HG03378 (cell line): Measurements from ENCODE around the gene PIK3R2.

ENCODE experiments used
- ATAC-seq: cut with Tn5 transposase; IDR thresholded peaks from one replicate; pipeline ENCODE4 v1.9.1; 2021; ENCODE audit warnings: mild to moderate bottlenecking, moderate library complexity; ENCODE audit not compliant: unreplicated experiment

Gene PIK3R2

DNA sequence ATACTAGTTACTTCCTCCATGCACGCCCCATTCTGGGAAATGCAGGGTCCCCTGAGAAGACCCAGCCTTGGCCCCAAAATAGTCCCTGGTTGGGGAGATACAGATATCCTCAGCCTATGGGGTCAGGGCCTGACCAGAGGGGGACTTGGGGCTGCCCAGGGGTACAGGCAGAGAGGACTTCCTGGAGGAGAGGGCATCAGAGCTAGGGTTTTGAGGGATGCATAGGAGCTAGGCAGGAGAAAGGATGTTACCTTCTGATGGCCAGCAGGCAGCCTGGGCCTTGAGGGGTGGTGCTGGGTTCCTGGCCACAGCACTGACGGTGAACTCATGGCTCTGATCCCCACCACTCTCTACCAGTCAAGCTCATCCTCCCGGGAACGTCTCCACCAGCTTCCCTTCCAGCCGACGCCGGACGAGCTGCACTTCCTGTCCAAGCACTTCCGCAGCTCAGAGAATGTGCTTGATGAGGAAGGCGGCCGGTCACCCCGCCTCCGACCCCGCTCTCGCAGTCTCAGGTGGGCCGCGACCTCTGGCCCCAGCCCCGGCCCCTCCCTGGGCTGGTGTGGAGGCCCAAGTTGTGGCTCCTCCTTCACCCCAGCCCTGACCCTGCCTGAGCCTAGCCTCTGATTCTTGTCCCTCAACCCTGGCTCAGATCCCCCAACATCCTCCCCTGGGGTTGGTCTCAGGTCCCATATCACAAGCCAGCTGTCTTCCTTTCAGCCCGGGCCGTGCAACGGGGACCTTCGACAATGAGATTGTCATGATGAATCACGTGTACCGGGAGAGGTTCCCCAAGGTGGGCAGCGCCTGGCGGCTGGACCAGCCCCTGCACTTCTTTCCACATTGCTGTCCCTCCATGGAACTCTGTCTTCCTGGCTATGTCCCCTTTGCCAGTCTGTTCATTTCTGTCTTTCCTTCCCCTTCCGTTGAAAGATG lies 29.8 kb upstream of the PIK3R2 start:
- no peak for ATAC-seq

- no peak for ATAC-seq
Measured at GRCh38 chr19:18123819-18124218, 29.1 kb upstream of the PIK3R2 start.

DNA sequence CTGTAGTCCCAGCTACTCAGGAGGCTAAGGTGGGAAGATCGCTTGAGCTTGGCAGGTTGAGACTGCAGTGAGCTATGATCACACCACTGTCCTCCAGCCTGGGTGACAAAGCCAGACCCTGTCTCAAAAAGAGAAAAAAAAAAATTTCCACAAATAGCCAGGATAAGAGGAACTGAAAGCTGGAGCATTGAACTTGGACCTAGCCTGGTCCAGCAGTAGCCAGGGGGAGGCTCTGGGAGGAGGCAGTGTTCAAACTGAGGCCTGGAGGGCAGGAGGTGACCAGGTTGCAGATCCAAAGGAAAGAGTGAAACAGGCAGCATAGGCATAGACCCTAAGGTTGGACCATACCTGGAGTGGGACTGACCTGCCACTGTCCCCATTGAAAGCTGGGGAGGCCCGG lies 26.9 kb upstream of the PIK3R2 start:
- no peak for ATAC-seq

- no peak for ATAC-seq
Measured at GRCh38 chr19:18128044-18128443, 24.9 kb upstream of the PIK3R2 start.

DNA sequence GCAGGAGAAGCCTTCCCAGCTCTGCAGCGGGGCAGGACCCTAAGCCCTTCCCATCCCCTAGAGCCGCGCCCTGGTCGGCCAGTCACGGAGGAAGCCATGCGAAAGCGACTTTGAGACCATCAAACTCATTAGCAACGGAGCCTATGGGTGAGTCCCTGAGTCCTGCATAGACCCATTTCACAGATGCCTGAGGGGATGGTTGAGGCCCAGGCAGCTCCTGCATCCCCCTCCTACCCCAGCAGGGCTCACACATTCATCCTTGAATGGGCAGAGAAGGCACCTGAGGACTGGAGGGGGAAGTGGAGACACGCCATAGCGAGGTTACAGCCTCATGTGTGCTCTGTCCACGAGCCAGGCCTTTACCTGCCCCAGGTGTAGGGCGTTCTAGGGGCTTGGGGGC lies 24.2 kb upstream of the PIK3R2 start:
- ATAC-seq, result no peak

- ATAC-seq, result no peak
Measured at GRCh38 chr19:18130523-18131242, 22.3 kb upstream of the PIK3R2 start.

GRCh38 chr19:18131841-18132596 lies 20.9 kb upstream of the PIK3R2 start:
- no peak for ATAC-seq

GRCh38 chr19:18135712-18136584 lies 17.0 kb upstream of the PIK3R2 start:
- ATAC-seq, result no peak

DNA sequence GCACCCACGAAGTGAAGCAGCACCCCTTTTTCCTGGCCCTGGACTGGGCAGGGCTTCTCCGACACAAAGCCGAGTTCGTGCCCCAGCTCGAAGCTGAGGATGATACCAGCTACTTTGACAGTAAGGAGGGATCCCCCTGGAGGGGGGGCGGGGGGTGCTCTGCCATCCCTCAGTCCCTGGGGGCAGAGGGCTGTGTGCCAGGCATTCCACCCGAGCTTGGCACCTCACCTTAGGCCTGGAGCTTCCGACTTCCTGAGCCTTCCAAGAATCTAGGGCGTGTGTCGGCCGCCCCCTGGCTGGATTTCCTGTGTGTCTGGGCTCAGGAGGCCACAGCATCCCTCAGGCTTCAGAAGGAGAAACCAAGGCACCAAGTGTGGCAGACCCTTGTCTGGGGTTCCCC lies 15.7 kb upstream of the PIK3R2 start:
- no peak for ATAC-seq

DNA sequence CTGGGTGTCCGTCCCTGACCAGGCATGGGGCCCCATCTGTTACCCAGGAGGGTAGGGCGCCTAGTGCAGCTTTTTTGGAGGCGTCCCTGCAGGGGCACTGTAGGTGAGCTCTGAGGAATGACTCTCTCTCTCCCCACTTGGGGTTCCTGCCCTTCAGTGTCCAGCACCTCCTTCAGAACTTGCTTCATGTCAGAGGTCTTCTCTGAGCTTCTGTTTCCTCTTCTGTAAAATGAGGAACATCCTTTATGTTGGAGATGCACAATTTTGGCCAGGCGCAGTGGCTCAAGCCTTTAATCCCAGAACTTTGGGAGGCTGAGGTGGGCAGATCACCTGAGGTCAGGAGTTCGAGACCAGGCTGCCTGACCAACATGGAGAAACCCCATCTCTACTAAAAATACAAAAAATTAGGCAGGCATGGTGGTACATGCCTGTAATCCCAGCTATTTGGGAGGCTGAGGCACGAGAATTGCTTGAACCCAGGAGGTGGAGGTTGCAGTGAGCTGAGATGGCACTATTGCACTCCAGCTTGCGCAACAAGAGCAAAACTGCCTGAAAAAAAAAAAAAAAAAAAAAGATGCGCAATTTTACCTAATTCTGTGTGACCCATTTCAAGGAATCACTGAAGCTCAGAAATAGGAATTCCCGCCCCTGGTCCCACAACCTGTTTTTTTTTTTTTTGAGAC lies 15.2 kb upstream of the PIK3R2 start:
- ATAC-seq, result no peak

DNA sequence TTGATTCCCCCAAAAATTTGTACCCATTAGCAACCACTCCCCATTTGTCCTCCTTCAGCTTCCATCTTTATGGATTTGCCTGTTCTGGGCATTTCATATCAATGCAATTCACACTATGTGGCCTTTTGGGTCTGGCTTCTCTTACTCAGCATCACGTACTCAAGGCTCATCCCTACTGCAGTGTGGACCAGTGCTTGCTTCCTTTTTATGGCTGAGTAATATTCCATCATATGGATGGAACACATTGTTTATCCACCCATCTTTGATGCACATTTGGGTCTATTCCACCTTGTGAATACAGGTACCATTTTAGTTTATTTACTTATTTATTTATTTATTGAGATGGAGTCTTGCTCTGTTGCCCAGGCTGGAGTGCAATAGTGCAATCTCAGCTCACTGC lies 12.5 kb upstream of the PIK3R2 start:
- no peak for ATAC-seq

DNA sequence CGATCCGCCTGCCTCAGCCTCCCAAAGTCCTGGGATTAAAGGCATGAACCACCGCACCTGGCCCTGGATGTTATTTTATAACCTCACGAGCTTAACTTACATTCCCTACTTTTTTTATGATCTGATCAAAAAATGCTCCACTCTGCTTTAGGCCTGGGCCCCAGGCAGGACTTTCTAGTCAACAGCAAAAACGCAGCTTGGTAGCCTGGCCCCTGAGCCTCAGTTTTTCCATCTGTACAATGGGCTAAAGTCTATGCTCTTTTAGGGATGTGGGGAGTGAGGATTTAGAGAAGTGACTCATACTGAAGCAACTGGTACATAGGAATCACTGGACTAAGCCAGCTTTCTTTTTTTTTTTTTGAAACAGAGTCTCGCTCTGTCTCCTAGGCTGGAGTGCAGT lies 11.9 kb upstream of the PIK3R2 start:
- ATAC-seq, result no peak

- ATAC-seq, result no peak
Measured at GRCh38 chr19:18143902-18144301, 9.1 kb upstream of the PIK3R2 start.

- no peak for ATAC-seq
Measured at GRCh38 chr19:18144361-18144760, 8.6 kb upstream of the PIK3R2 start.

DNA sequence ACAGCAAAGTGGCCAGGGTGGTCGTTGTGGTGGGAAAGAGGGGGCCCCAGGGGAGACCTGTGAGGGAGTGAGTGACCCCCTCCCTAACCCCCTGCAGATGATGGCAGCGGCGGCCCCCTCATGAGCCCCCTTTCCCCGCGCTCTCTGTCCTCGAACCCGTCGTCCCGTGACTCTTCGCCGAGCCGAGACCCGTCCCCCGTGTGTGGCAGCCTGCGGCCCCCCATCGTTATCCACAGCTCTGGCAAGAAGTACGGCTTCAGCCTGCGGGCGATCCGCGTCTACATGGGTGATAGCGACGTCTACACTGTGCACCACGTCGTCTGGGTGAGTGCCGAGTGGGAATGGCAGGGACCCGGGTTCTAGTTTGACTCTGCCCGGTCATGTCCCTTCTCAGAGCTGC lies 8.1 kb upstream of the PIK3R2 start:
- ATAC-seq, result no peak

GRCh38 chr19:18145391-18145999 lies 7.5 kb upstream of the PIK3R2 start:
- ATAC-seq, result no peak

- no peak for ATAC-seq
Measured at GRCh38 chr19:18147396-18147795, 5.6 kb upstream of the PIK3R2 start.

GRCh38 chr19:18149596-18149975 lies 3.4 kb upstream of the PIK3R2 start:
- ATAC-seq, result no peak

GRCh38 chr19:18150776-18151624 lies 2.0 kb upstream of the PIK3R2 start:
- ATAC-seq, result no peak
